Measurements from ENCODE around the gene OR14I1.

OR14I1 gene

DNA sequence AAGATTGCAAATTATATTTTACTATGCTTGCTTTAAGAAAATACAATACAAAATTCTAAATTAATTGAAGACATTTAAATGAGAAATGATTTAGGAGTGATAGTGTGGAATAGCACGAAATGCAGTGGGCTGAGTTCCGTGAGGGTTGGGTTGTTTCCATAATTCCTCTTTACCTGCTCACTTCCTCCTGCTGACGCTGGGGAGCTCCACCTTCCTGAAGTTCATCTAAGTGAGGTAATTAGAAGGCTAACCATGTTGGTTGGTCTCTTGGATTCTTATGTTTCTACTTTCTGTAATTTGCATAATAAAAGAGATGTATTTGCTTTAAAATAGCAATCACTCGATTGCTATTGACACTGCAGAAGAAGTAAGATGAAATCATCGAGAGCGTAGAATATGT lies 4.7 kb downstream of the OR14I1 start:
- Histone ChIP-seq H3K79me1 (replicated peaks; ENCODE audit: low read length, poor library complexity, severe bottlenecking) (no peaks in the 10 kb centered on the region), H3K18ac (ENCODE audit: low read depth in 1 of 2, low read length in 2 of 2) (no peak overlapping the region), H2BK120ac (ENCODE audit: low read depth, low read length) (no peak overlapping the region), H4K91ac (ENCODE audit: low read length) (no peak overlapping the region), H3K4ac (ENCODE audit: low read depth in 1 of 2, low read length in 2 of 2) (no peak overlapping the region), H3K36me3 (ENCODE audit: control insufficient read depth in 1 of 2, insufficient read depth in 2 of 2, low read depth in 1 of 2, low read length in 2 of 2) (no peaks in the 10 kb centered on the region), H3K4me2 (ENCODE audit: low read length, poor library complexity, severe bottlenecking) (no peak overlapping the region), H2BK15ac (ENCODE audit: low read depth, poor library complexity, severe bottlenecking) (no peak overlapping the region), H3K9ac (ENCODE audit: low read length) (no peak overlapping the region), H2BK12ac (ENCODE audit: low read length in 2 of 2) (no peak overlapping the region), H3K14ac (ENCODE audit: low read length in 2 of 2) (no peak overlapping the region), H3K9me3 (ENCODE audit: control insufficient read depth, low read length) (peaks cover 3% of the 10 kb centered on the region), H2AFZ (ENCODE audit: low read depth, low read length) (no peak overlapping the region), H2AK5ac (ENCODE audit: low read length, severe bottlenecking) (no peak overlapping the region), H3K27ac (ENCODE audit: low read length, poor library complexity, severe bottlenecking) (no peak overlapping the region), H3K27me3 (ENCODE audit: control insufficient read depth in 1 of 2, insufficient read depth in 1 of 2, low read length in 2 of 2) (no peaks in the 10 kb centered on the region), H3K23ac (ENCODE audit: low read length in 2 of 2) (no peak overlapping the region), H3K4me1 (ENCODE audit: control insufficient read depth, insufficient read depth, low read depth, low read length) (no peaks in the 10 kb centered on the region), H3K4me3 (ENCODE audit: insufficient read depth in 1 of 2, low read depth in 1 of 2, low read length in 2 of 2) (no peak overlapping the region), H2BK5ac (ENCODE audit: low read depth, low read length, poor library complexity, severe bottlenecking) (no peak overlapping the region), H4K8ac (ENCODE audit: low read length) (no peak overlapping the region)
- no peak for DNase-seq
- WGBS: 59% methylated on average over 6 of the region's 6 CpGs

DNA sequence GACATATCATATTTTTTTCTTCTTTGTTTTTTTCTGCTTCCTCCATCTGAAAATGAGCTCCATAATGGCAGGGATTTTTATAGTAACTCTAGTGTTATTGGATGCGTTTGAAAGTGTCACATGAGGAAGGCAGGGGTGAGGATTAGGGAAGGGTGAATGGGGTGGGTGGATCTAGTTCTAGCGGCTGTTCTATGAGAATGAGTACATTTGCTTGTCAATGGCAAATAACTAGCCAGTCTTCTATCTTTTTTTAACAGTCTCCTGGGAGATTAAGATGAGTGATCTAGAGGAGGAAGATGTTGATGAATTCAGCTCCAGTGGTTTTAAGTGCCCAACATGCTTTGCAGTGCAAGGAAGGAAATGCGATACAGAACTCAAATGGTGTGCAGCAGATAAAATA lies 5.8 kb downstream of the OR14I1 start:
- no peak overlapping the region for H3K14ac ChIP-seq (ENCODE audit: low read length in 2 of 2)
- H2BK5ac ChIP-seq (ENCODE audit: low read depth, low read length, poor library complexity, severe bottlenecking): no peak overlapping the region
- WGBS: 73% methylated on average over 3 of the region's 3 CpGs
- DNase-seq: no peak
- H3K23ac ChIP-seq (ENCODE audit: low read length in 2 of 2): no peak overlapping the region
- H2BK12ac ChIP-seq (ENCODE audit: low read length in 2 of 2): no peak overlapping the region
- H3K9ac ChIP-seq (ENCODE audit: low read length): no peak overlapping the region
- no peak overlapping the region for H3K18ac ChIP-seq (ENCODE audit: low read depth in 1 of 2, low read length in 2 of 2)
- H2AFZ ChIP-seq (ENCODE audit: low read depth, low read length): no peak overlapping the region
- no peak overlapping the region for H3K27ac ChIP-seq (ENCODE audit: low read length, poor library complexity, severe bottlenecking)
- no peaks in the 10 kb centered on the region for H3K27me3 ChIP-seq (ENCODE audit: control insufficient read depth in 1 of 2, insufficient read depth in 1 of 2, low read length in 2 of 2)
- H3K4me3 ChIP-seq (ENCODE audit: insufficient read depth in 1 of 2, low read depth in 1 of 2, low read length in 2 of 2): no peak overlapping the region
- no peak overlapping the region for H4K8ac ChIP-seq (ENCODE audit: low read length)
- no peaks in the 10 kb centered on the region for H3K4me1 ChIP-seq (ENCODE audit: control insufficient read depth, insufficient read depth, low read depth, low read length)
- peaks cover 10% of the 10 kb centered on the region for H3K9me3 ChIP-seq (ENCODE audit: control insufficient read depth, low read length)
- H2AK5ac ChIP-seq (ENCODE audit: low read length, severe bottlenecking): no peak overlapping the region
- no peak overlapping the region for H3K4ac ChIP-seq (ENCODE audit: low read depth in 1 of 2, low read length in 2 of 2)
- H3K79me1 ChIP-seq (replicated peaks; ENCODE audit: low read length, poor library complexity, severe bottlenecking): no peaks in the 10 kb centered on the region
- no peaks in the 10 kb centered on the region for H3K36me3 ChIP-seq (ENCODE audit: control insufficient read depth in 1 of 2, insufficient read depth in 2 of 2, low read depth in 1 of 2, low read length in 2 of 2)
- no peak overlapping the region for H2BK120ac ChIP-seq (ENCODE audit: low read depth, low read length)
- no peak overlapping the region for H3K4me2 ChIP-seq (ENCODE audit: low read length, poor library complexity, severe bottlenecking)
- no peak overlapping the region for H4K91ac ChIP-seq (ENCODE audit: low read length)
- H2BK15ac ChIP-seq (ENCODE audit: low read depth, poor library complexity, severe bottlenecking): no peak overlapping the region

DNA sequence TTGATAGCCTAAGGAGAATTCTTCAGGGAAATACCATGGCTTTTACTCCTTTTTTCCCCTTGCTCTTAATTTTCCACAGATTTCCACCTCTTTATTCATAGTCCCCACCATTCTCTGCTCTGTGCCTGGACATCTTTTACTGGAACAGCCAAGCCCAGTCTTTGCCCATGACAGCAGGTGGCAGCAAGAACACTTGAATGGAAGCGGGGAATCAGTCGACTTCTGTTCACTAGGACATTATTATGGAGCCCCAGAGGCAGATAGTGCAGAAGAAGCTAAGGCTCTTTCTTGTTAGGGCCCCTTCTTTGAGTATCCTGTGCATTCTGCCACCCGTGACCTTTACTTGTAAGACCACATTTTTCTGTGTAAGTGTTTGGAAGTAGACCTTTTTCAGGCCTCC lies 6.3 kb downstream of the OR14I1 start:
- peaks cover 10% of the 10 kb centered on the region for H3K9me3 ChIP-seq (ENCODE audit: control insufficient read depth, low read length)
- no peak overlapping the region for H4K91ac ChIP-seq (ENCODE audit: low read length)
- no peaks in the 10 kb centered on the region for H3K36me3 ChIP-seq (ENCODE audit: control insufficient read depth in 1 of 2, insufficient read depth in 2 of 2, low read depth in 1 of 2, low read length in 2 of 2)
- no peak overlapping the region for H4K8ac ChIP-seq (ENCODE audit: low read length)
- H3K79me1 ChIP-seq (replicated peaks; ENCODE audit: low read length, poor library complexity, severe bottlenecking): no peaks in the 10 kb centered on the region
- H2BK5ac ChIP-seq (ENCODE audit: low read depth, low read length, poor library complexity, severe bottlenecking): no peak overlapping the region
- no peak overlapping the region for H2BK120ac ChIP-seq (ENCODE audit: low read depth, low read length)
- no peak overlapping the region for H3K9ac ChIP-seq (ENCODE audit: low read length)
- WGBS: 54% methylated on average over 3 of the region's 3 CpGs
- DNase-seq: no peak
- no peak overlapping the region for H2AFZ ChIP-seq (ENCODE audit: low read depth, low read length)
- no peak overlapping the region for H3K18ac ChIP-seq (ENCODE audit: low read depth in 1 of 2, low read length in 2 of 2)
- H2AK5ac ChIP-seq (ENCODE audit: low read length, severe bottlenecking): no peak overlapping the region
- no peak overlapping the region for H3K4me3 ChIP-seq (ENCODE audit: insufficient read depth in 1 of 2, low read depth in 1 of 2, low read length in 2 of 2)
- H3K4me2 ChIP-seq (ENCODE audit: low read length, poor library complexity, severe bottlenecking): no peak overlapping the region
- H2BK12ac ChIP-seq (ENCODE audit: low read length in 2 of 2): no peak overlapping the region
- H3K14ac ChIP-seq (ENCODE audit: low read length in 2 of 2): no peak overlapping the region
- no peak overlapping the region for H3K4ac ChIP-seq (ENCODE audit: low read depth in 1 of 2, low read length in 2 of 2)
- H3K23ac ChIP-seq (ENCODE audit: low read length in 2 of 2): no peak overlapping the region
- H3K27ac ChIP-seq (ENCODE audit: low read length, poor library complexity, severe bottlenecking): no peak overlapping the region
- no peak overlapping the region for H2BK15ac ChIP-seq (ENCODE audit: low read depth, poor library complexity, severe bottlenecking)
- no peaks in the 10 kb centered on the region for H3K27me3 ChIP-seq (ENCODE audit: control insufficient read depth in 1 of 2, insufficient read depth in 1 of 2, low read length in 2 of 2)
- no peaks in the 10 kb centered on the region for H3K4me1 ChIP-seq (ENCODE audit: control insufficient read depth, insufficient read depth, low read depth, low read length)

DNA sequence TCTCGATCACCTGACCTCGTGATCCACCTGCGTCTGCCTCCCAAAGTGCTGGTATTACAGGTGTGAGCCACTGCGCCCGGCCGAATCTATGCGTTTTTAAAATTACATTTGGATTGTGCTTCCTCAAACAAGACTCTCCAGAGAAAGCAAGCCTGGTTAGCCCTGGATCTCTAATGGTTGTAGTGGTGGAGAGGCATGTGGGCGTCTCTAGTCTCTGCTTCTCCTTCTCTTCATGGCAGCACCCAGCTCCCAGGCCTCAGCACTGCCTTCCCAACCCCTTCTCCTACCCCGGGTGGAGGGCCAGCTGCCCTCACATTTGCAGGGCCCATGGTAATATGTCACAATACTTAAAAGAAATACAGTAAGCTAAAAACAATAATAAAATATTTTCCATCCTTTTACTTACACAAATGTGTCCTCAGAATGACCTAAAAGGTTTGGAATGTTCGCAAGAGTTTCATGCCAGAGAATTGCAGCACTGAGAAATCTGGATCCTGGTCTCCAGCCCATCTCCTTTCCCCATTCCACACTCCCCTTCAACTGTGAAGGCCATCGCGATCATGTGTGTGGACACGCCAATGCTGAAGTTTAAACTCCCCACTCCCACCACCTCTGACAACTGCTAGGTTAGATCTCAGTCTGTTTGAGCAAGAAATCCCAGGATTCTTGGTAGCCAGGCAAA lies 7.0 kb downstream of the OR14I1 start:
- H3K9me3 ChIP-seq (ENCODE audit: control insufficient read depth, low read length): peaks cover 10% of the 10 kb centered on the region
- no peak for DNase-seq
- no peak overlapping the region for H4K91ac ChIP-seq (ENCODE audit: low read length)
- no peak overlapping the region for H3K18ac ChIP-seq (ENCODE audit: low read depth in 1 of 2, low read length in 2 of 2)
- no peak overlapping the region for H3K9ac ChIP-seq (ENCODE audit: low read length)
- no peak overlapping the region for H2BK120ac ChIP-seq (ENCODE audit: low read depth, low read length)
- H3K4me3 ChIP-seq (ENCODE audit: insufficient read depth in 1 of 2, low read depth in 1 of 2, low read length in 2 of 2): no peak overlapping the region
- H2AK5ac ChIP-seq (ENCODE audit: low read length, severe bottlenecking): no peak overlapping the region
- H3K4me1 ChIP-seq (ENCODE audit: control insufficient read depth, insufficient read depth, low read depth, low read length): no peaks in the 10 kb centered on the region
- no peak overlapping the region for H3K23ac ChIP-seq (ENCODE audit: low read length in 2 of 2)
- no peak overlapping the region for H2BK15ac ChIP-seq (ENCODE audit: low read depth, poor library complexity, severe bottlenecking)
- H2BK5ac ChIP-seq (ENCODE audit: low read depth, low read length, poor library complexity, severe bottlenecking): no peak overlapping the region
- no peak overlapping the region for H4K8ac ChIP-seq (ENCODE audit: low read length)
- H3K79me1 ChIP-seq (replicated peaks; ENCODE audit: low read length, poor library complexity, severe bottlenecking): no peaks in the 10 kb centered on the region
- no peaks in the 10 kb centered on the region for H3K36me3 ChIP-seq (ENCODE audit: control insufficient read depth in 1 of 2, insufficient read depth in 2 of 2, low read depth in 1 of 2, low read length in 2 of 2)
- no peak overlapping the region for H3K14ac ChIP-seq (ENCODE audit: low read length in 2 of 2)
- H3K27ac ChIP-seq (ENCODE audit: low read length, poor library complexity, severe bottlenecking): no peak overlapping the region
- no peak overlapping the region for H2BK12ac ChIP-seq (ENCODE audit: low read length in 2 of 2)
- H2AFZ ChIP-seq (ENCODE audit: low read depth, low read length): no peak overlapping the region
- no peak overlapping the region for H3K4ac ChIP-seq (ENCODE audit: low read depth in 1 of 2, low read length in 2 of 2)
- no peak overlapping the region for H3K4me2 ChIP-seq (ENCODE audit: low read length, poor library complexity, severe bottlenecking)
- WGBS: 93% methylated on average over 8 of the region's 13 CpGs
- no peaks in the 10 kb centered on the region for H3K27me3 ChIP-seq (ENCODE audit: control insufficient read depth in 1 of 2, insufficient read depth in 1 of 2, low read length in 2 of 2)
